ENCODE results near the gene CBLN3. TPM values are rescaled to one million over a fixed set of nuclear protein-coding genes. Genes with fewer than 3 reads are reported as not detected.
"Not testable (repeated sequence)": the region's sequence is repeated elsewhere in the genome, so short reads cannot be mapped to it uniquely, and the experiment has no call there.

CBLN3 gene
- total RNA-seq, 4 donors from 2014 or later = 1.7 to 3.4 (median 2.3) TPM

- H3K9me3 ChIP-seq = no peaks in the 10 kb centered on the region
- no peaks in the 10 kb centered on the region for H3K27me3 ChIP-seq
- no peaks in the 10 kb centered on the region for H3K36me3 ChIP-seq
- H3K27ac ChIP-seq = peak overlapping the region in 2 of 3 donors; percentile 56 to 77
- no peak for TF ChIP-seq CTCF (IDR thresholded peaks at IDR 0.05)
- no peak for TF ChIP-seq POLR2A (IDR thresholded peaks at IDR 0.05)
- WGBS, 2 donors = 36 to 50% methylated on average over 1 of the region's 1 CpG
- intact Hi-C loops (cut with DNase I) = no loop called here
- DNase-seq = no peak
- H3K4me1 ChIP-seq = peaks cover 7 to 20% of the 10 kb centered on the region in 2 donors
- H3K4me3 ChIP-seq (replicated peaks in 1 of 3) = no peak overlapping the region
Observed at GRCh38 chr14:24458736-24459135, 29.3 kb upstream of the CBLN3 start.

- DNase-seq = no peak
- Histone ChIP-seq H3K36me3 (no peaks in the 10 kb centered on the region), H3K9me3 (no peaks in the 10 kb centered on the region), H3K4me1 (peaks cover 7 to 20% of the 10 kb centered on the region in 2 donors), H3K4me3 (replicated peaks in 1 of 3) (no peak overlapping the region), H3K27ac (peak overlapping the region; percentile 37 to 77 (median 56)), H3K27me3 (no peaks in the 10 kb centered on the region)
- TF ChIP-seq POLR2A (IDR thresholded peaks at IDR 0.05) = no peak
- intact Hi-C loops (cut with DNase I) = no loop called here
Observed at GRCh38 chr14:24456980-24457379, 27.5 kb upstream of the CBLN3 start.

GRCh38 chr14:24450828-24451227 lies 21.4 kb upstream of the CBLN3 start:
- H3K27me3 ChIP-seq; H3K4me3 ChIP-seq (replicated peaks in 1 of 3); H3K4me1 ChIP-seq; DNase-seq; H3K27ac ChIP-seq; H3K36me3 ChIP-seq; intact Hi-C loops (cut with DNase I); H3K9me3 ChIP-seq: not testable (repeated sequence)
- WGBS, 2 donors = 92 to 93% methylated on average over 2 of the region's 2 CpGs

- Histone ChIP-seq H3K27me3 (no peaks in the 10 kb centered on the region), H3K4me1 (peaks cover 8 to 13% of the 10 kb centered on the region in 2 donors), H3K27ac (peak overlapping the region; percentile 98 to 100 (median 98)), H3K9me3 (no peaks in the 10 kb centered on the region), H3K36me3 (peaks cover 15 to 21% of the 10 kb centered on the region in 2 donors), H3K4me3 (replicated peaks in 1 of 3) (peak overlapping the region in 2 of 3 donors; percentile 27 to 37)
- no peak for TF ChIP-seq CTCF (IDR thresholded peaks at IDR 0.05)
- WGBS, 2 donors = 4 to 6% methylated on average over 6 of the region's 7 CpGs
- DNase-seq = no peak
- intact Hi-C loops (cut with DNase I) = no loop called here
Observed at GRCh38 chr14:24443053-24443665, 13.7 kb upstream of the CBLN3 start.

- TF ChIP-seq CTCF (IDR thresholded peaks at IDR 0.05) (peak in 1 of 6 experiments; percentile 4), POLR2A (IDR thresholded peaks at IDR 0.05) (peak; percentile 54 to 91)
- 0% methylated on average over 40 to 43 of the region's 52 CpGs for WGBS, 2 donors
- H3K27me3 ChIP-seq = no peaks in the 10 kb centered on the region
- H3K4me3 ChIP-seq (replicated peaks in 1 of 3) = peak within 1 kb of the TSS; percentile 21 to 62 (median 53)
- intact Hi-C loops (cut with DNase I) = no loop called here
- peaks cover 13 to 15% of the 10 kb centered on the region in 2 donors for H3K4me1 ChIP-seq
- H3K27ac ChIP-seq = peak within 1 kb of the TSS; percentile 98 to 100 (median 98)
- H3K36me3 ChIP-seq = peaks cover 19 to 28% of the 10 kb centered on the region in 2 donors
- H3K9me3 ChIP-seq = no peaks in the 10 kb centered on the region
- peak; percentile 98 for DNase-seq
Observed at GRCh38 chr14:24442240-24443052, 13.0 kb upstream of the CBLN3 start, which contains the start of gene SDR39U1. TSS of gene SDR39U1 (minus strand) at chr14:24442776. CDS start at chr14:24442769, 7 bp downstream.

- H3K9me3 ChIP-seq = no peaks in the 10 kb centered on the region
- no peak for TF ChIP-seq POLR2A (IDR thresholded peaks at IDR 0.05)
- no peak for TF ChIP-seq CTCF (IDR thresholded peaks at IDR 0.05)
- no peaks in the 10 kb centered on the region for H3K27me3 ChIP-seq
- peaks cover 13 to 21% of the 10 kb centered on the region in 2 donors for H3K4me1 ChIP-seq
- DNase-seq = no peak
- peak overlapping the region; percentile 21 to 62 (median 53) for H3K4me3 ChIP-seq (replicated peaks in 1 of 3)
- H3K36me3 ChIP-seq = peaks cover 23 to 33% of the 10 kb centered on the region in 2 donors
- WGBS, 2 donors = 1 to 2% methylated on average over 12 of the region's 12 CpGs
- H3K27ac ChIP-seq = peak overlapping the region; percentile 98 to 100 (median 98)
- intact Hi-C loops (cut with DNase I) = no loop called here
Observed at GRCh38 chr14:24441904-24442239, 12.4 kb upstream of the CBLN3 start.
